GM12891 (cell line): ENCODE data around the gene ELOA2.
"Not testable (repeated sequence)": the region's sequence is repeated elsewhere in the genome, so short reads cannot be mapped to it uniquely, and the experiment has no call there.

Source experiments
- DNase-seq: peaks from one replicate; pipeline ENCODE4 v3.0.0; 2011; ENCODE audit warnings: low spot score; ENCODE audit not compliant: insufficient read length
- FAIRE-seq: peaks from 2 replicates; lab custom pipeline; 2011; peaks lifted over from hg19 to GRCh38; lab: Jason Lieb, UNC
- PAX5 ChIP-seq: IDR thresholded peaks from 2 replicates; pipeline ENCODE4 v1.6.1; 2011; ENCODE audit warnings: low read length, moderate library complexity, mild to moderate bottlenecking; ENCODE audit not compliant: insufficient read depth, severe bottlenecking
- POLR2A ChIP-seq: IDR thresholded peaks from 2 replicates; pipeline ENCODE4 v1.6.1; 2011; ENCODE audit warnings: low read depth, low read length, control low read depth
- POLR2AphosphoS5 ChIP-seq: IDR thresholded peaks from 2 replicates; pipeline ENCODE4 v1.6.1; 2011; ENCODE audit warnings: low read depth, low read length, control low read depth
- POU2F2 ChIP-seq: IDR thresholded peaks from 2 replicates; pipeline ENCODE4 v1.6.1; 2011; ENCODE audit warnings: low read depth, mild to moderate bottlenecking, control low read depth, low read length, moderate library complexity
- SPI1 ChIP-seq: IDR thresholded peaks from 2 replicates; pipeline ENCODE4 v1.6.1; 2011; ENCODE audit warnings: low read depth, low read length, control low read depth
- TAF1 ChIP-seq: IDR thresholded peaks from 2 replicates; pipeline ENCODE4 v1.6.1; 2011; ENCODE audit warnings: low read depth, low read length, control low read depth

The ELOA2 gene

GRCh38 chr18:47040982-47041381 is 5.6 kb upstream of the ELOA2 start:
- TF ChIP-seq POLR2A (no peak), POLR2AphosphoS5 (no peak), TAF1 (no peak), POU2F2 (no peak), PAX5 (no peak), SPI1 (no peak)
- DNase-seq, result no peak
- FAIRE-seq, result peak; percentile 35

GRCh38 chr18:47036927-47037578 is 1.6 kb upstream of the ELOA2 start:
- DNase-seq (no peak), FAIRE-seq (no peak)
- TF ChIP-seq POLR2AphosphoS5 (no peak), POLR2A (no peak), POU2F2 (no peak), SPI1 (no peak), PAX5 (no peak), TAF1 (no peak)

DNA sequence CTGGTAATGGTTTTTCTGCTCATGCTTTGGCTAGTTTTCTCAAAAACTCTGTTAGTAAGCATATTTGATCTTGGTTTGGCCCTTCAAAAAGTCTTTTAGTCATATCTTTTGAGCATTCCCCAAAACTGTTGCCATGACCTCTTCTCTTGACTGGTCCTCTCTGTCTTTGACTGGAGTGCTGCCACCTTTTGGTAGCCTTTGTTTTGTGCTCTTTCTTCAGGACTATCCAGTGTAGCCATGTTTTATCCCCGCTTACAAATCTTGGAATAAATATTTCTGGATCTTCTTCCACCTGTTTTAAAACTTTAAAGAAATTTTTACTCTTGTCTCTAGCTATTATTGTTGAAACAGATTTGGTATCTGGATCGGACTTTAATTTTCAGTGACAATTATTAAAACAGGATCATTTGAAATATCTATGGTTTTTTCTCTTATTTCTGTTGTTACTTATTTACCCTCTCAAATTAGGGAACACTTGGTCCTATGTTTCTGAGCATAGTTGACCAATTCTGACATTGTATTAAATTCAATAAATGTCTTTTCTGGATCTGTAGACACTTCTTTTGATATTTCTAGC is 965 bp upstream of the ELOA2 start:
- FAIRE-seq (no peak), DNase-seq (no peak)
- TF ChIP-seq PAX5 (no peak), TAF1 (no peak), POLR2A (no peak), POU2F2 (no peak), SPI1 (no peak), POLR2AphosphoS5 (no peak)

- not testable (repeated sequence) for DNase-seq, FAIRE-seq
These were observed 830 bp downstream of the ELOA2 start for GRCh38 chr18:47034591-47034990.

- DNase-seq (no peak), FAIRE-seq (no peak)
- TF ChIP-seq POLR2A, result no peak
- no peak for TF ChIP-seq POLR2AphosphoS5
- no peak for TF ChIP-seq SPI1
- no peak for TF ChIP-seq PAX5
- no peak for TF ChIP-seq TAF1
These were observed 2.5 kb downstream of the ELOA2 start for GRCh38 chr18:47032945-47033344.

- not testable (repeated sequence) for DNase-seq, FAIRE-seq
These were observed 4.5 kb downstream of the ELOA2 start for GRCh38 chr18:47030887-47031286.

- not testable (repeated sequence) for DNase-seq, FAIRE-seq
These were observed 5.6 kb downstream of the ELOA2 start for GRCh38 chr18:47029684-47030353.

GRCh38 chr18:47028738-47029137 is 6.7 kb downstream of the ELOA2 start:
- FAIRE-seq, DNase-seq: not testable (repeated sequence)

DNA sequence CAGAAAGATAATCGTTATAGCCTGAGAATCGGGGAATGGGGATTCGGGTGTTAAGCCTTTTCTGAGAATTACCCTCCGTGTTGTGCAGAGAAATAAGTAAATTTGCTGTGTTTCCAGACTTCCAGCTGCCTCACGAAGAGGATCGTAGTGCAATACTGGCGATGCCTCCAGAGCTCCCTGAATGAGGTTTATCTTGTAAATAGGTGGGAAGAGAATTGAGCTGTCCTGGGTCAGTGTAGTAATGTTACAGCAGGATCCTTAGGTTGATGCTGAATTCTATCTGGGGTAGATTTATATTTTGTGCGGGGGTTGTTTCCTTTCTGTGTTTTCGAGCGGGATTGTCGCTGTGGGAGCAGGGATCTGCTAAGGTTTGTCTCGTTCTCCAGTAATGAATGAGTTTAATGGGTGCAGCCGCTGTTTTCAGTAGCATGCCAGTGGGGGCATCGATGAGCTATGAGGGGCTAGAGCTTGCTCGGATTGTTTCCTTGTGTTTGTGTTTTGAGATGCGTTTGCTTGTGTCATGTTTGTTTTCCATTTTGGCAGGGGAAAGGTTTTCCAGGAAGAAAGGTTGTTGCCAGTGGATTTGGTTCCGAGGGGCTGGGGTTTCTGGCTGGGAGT is 9.8 kb downstream of the ELOA2 start:
- not testable (repeated sequence) for FAIRE-seq, DNase-seq

GRCh38 chr18:47023769-47024465 is 11.5 kb downstream of the ELOA2 start:
- not testable (repeated sequence) for FAIRE-seq, DNase-seq

DNA sequence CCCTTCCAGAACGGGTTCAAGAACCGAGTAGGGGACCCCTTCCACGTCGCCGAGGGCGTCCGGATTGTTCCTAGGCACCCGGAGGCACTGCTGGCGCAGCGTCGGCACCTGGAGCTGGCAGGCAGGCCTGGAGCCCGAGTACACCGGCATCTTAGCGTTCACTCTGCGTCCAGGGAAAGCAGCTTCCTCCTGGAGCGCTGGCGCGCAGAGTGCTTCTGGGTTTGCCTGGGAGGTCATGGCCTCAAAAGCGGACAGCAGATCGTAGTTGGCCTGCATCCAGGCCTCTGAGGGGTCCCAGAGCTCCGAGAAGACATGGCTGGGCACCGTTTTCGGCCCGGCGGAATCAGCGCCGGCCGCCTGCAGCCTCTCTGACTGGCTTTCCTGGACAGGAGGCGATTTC is 12.6 kb downstream of the ELOA2 start:
- not testable (repeated sequence) for DNase-seq, FAIRE-seq

- not testable (repeated sequence) for FAIRE-seq, DNase-seq
These were observed 14.7 kb downstream of the ELOA2 start for GRCh38 chr18:47020757-47021156.

DNA sequence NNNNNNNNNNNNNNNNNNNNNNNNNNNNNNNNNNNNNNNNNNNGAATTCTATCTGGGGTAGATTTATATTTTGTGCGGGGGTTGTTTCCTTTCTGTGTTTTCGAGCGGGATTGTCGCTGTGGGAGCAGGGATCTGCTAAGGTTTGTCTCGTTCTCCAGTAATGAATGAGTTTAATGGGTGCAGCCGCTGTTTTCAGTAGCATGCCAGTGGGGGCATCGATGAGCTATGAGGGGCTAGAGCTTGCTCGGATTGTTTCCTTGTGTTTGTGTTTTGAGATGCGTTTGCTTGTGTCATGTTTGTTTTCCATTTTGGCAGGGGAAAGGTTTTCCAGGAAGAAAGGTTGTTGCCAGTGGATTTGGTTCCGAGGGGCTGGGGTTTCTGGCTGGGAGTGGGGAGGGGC is 15.6 kb downstream of the ELOA2 start:
- FAIRE-seq, DNase-seq: not testable (repeated sequence)
